Measurements from ENCODE around the gene STPG2. TPM values are rescaled to one million over a fixed set of nuclear protein-coding genes. Genes with fewer than 3 reads are reported as not detected.

Gene STPG2
- total and polyA plus RNA-seq, 9 donors: 0.06 to 1.3 (median 0.53) TPM; not detected in 1

DNA sequence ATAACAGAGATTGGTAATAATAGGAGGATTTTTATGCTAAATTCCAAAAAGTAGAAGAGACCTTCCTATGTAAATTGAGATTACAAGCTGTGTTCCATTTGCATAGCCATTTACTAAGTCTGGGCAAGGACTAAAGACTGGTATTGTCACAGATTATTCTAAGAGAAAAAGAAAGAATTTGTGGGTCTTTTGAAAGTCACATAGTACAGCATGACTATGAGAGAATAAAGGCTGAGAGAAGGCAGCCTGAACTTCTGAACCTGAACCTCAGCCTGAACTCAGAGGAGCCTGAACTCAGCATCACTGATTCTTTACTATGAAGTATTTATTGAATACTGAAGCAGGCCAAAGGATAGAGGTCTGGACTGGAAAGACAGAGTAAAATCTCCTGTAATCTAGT, 297.5 kb downstream of the STPG2 start:
- Histone ChIP-seq H3K27ac (no peak overlapping the region), H3K9me3 (no peaks in the 10 kb centered on the region), H3K4me1 (ENCODE audit: insufficient read depth) (no peaks in the 10 kb centered on the region), H3K36me3 (no peaks in the 10 kb centered on the region), H3K4me3 (no peak overlapping the region), H3K27me3 (no peaks in the 10 kb centered on the region)
- intact Hi-C loops (cut with DNase I): no loop called here
- TF ChIP-seq, protein P1, sequence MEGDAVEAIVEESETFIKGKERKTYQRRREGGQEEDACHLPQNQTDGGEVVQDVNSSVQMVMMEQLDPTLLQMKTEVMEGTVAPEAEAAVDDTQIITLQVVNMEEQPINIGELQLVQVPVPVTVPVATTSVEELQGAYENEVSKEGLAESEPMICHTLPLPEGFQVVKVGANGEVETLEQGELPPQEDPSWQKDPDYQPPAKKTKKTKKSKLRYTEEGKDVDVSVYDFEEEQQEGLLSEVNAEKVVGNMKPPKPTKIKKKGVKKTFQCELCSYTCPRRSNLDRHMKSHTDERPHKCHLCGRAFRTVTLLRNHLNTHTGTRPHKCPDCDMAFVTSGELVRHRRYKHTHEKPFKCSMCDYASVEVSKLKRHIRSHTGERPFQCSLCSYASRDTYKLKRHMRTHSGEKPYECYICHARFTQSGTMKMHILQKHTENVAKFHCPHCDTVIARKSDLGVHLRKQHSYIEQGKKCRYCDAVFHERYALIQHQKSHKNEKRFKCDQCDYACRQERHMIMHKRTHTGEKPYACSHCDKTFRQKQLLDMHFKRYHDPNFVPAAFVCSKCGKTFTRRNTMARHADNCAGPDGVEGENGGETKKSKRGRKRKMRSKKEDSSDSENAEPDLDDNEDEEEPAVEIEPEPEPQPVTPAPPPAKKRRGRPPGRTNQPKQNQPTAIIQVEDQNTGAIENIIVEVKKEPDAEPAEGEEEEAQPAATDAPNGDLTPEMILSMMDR (IDR thresholded peaks at IDR 0.05): no peak
- TF ChIP-seq EP300 (IDR thresholded peaks at IDR 0.05) (no peak), POLR2A (IDR thresholded peaks at IDR 0.05) (no peak)
- no peak for DNase-seq

DNA sequence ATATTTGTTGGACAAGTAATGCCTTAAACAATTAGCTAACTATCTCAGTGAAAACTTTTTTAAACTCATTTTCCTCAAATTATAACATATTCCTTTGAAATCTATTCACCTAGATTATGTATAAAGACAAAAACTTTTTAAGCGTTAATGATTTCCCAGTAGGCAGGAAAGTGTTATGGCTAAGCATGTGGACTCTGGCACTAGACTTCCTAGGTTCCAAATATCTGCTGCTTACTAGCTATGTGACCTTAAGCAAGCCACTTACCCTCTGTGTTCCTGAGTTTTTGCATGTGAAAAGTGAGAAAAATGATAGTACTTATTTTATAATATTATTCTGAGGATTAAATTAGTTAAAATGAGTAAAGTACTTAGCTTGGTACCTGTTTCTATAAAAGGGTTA, 301.8 kb downstream of the STPG2 start:
- no peak for DNase-seq
- no peaks in the 10 kb centered on the region for H3K4me1 ChIP-seq (ENCODE audit: insufficient read depth)
- TF ChIP-seq POLR2A (IDR thresholded peaks at IDR 0.05) (no peak), EP300 (IDR thresholded peaks at IDR 0.05) (no peak)
- TF ChIP-seq, protein P1 (IDR thresholded peaks at IDR 0.05): no peak
- H3K9me3 ChIP-seq: no peaks in the 10 kb centered on the region
- no peak overlapping the region for H3K27ac ChIP-seq
- intact Hi-C loops (cut with DNase I): no loop called here
- H3K27me3 ChIP-seq: peaks cover 3% of the 10 kb centered on the region
- H3K4me3 ChIP-seq: no peak overlapping the region
- no peaks in the 10 kb centered on the region for H3K36me3 ChIP-seq
- WGBS, 3 donors: 85 to 96% (median 91%) methylated on average over 1 of the region's 1 CpG

DNA sequence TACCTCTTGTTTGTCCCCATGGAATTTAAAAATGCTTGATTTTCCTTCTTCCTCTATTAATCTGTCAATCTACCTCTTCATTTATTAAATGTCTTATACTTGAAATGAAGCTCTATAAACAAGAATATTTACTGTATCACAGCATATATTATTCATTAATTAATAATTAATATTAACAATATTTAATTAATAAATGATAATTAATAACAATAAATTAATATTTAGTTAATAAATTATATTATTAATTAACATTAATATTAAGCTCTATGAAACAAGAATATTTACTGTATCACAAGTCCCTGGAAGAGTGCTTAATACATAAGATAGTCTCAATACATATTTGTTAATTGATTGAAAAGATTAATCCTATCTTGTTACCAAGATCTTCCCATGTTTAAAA, 306.6 kb downstream of the STPG2 start:
- DNase-seq: no peak
- Histone ChIP-seq H3K4me1 (ENCODE audit: insufficient read depth) (no peaks in the 10 kb centered on the region), H3K36me3 (no peaks in the 10 kb centered on the region), H3K27me3 (peaks cover 3% of the 10 kb centered on the region), H3K4me3 (no peak overlapping the region), H3K27ac (no peak overlapping the region), H3K9me3 (no peaks in the 10 kb centered on the region)
- intact Hi-C loops (cut with DNase I): no loop called here
- no peak for TF ChIP-seq EP300 (IDR thresholded peaks at IDR 0.05)
- TF ChIP-seq POLR2A (IDR thresholded peaks at IDR 0.05): no peak
- TF ChIP-seq, protein P1 (IDR thresholded peaks at IDR 0.05): no peak

DNA sequence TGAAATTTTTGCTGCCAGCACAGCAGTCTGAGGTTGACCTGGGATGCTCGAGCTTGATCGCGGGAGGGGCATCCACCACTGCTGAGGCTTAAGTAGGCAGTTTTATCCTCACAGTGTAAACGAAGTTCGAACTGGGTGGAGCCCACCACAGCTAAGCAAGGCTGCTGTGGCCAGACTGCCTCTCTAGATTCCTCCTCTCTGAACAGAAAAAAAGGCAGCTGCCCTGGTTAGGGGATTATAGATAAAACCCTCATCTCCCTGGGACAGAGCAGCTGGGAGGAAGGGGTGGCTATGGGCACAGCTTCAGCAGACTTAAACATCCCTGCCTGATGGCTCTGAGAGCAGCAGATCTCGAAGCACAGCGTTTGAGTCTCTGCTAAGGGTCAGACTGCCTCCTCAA, 314.6 kb downstream of the STPG2 start:
- Histone ChIP-seq H3K27me3 (no peaks in the 10 kb centered on the region), H3K27ac (no peak overlapping the region), H3K4me3 (no peak overlapping the region), H3K4me1 (ENCODE audit: insufficient read depth) (no peaks in the 10 kb centered on the region), H3K36me3 (no peaks in the 10 kb centered on the region), H3K9me3 (no peaks in the 10 kb centered on the region)
- intact Hi-C loops (cut with DNase I): no loop called here
- TF ChIP-seq EP300 (IDR thresholded peaks at IDR 0.05) (no peak), POLR2A (IDR thresholded peaks at IDR 0.05) (no peak)
- 78 to 85% (median 82%) methylated on average over 7 of the region's 7 CpGs for WGBS, 3 donors
- no peak for DNase-seq

DNA sequence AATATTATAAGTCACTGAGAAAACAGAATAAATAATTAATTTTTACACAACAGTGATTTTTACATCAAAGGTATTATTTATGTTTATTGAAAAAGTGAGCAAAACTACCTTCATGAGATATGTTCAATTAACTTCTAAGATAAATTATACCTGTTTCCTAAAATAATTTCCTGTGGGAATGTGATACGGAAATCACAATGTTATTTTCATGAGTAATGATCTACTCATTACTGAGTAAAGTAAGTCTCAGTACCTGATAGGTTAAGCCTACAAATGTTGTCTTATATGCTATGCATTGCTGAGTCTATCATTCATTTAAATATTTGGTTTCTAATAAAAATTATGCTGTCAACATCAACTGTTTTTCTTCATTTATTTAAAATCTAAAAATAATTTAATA, 324.0 kb downstream of the STPG2 start:
- Histone ChIP-seq H3K27ac (no peak overlapping the region), H3K4me1 (ENCODE audit: insufficient read depth) (no peaks in the 10 kb centered on the region), H3K9me3 (no peaks in the 10 kb centered on the region), H3K36me3 (no peaks in the 10 kb centered on the region), H3K4me3 (no peak overlapping the region), H3K27me3 (no peaks in the 10 kb centered on the region)
- WGBS, 3 donors: 79 to 89% (median 82%) methylated on average over 1 of the region's 1 CpG
- TF ChIP-seq EP300 (IDR thresholded peaks at IDR 0.05): no peak
- no peak for TF ChIP-seq POLR2A (IDR thresholded peaks at IDR 0.05)
- TF ChIP-seq, protein P1 (IDR thresholded peaks at IDR 0.05): no peak
- intact Hi-C loops (cut with DNase I): no loop called here
- no peak for DNase-seq

Data from ovary (tissue), 9 donors.